NCI-H2171 (cell line): Measurements from ENCODE around the gene TRAPPC2B.
"Not testable (repeated sequence)": the region's sequence is repeated elsewhere in the genome, so short reads cannot be mapped to it uniquely, and the experiment has no call there.

Source experiments
- DNase-seq: peaks from one replicate; lab custom pipeline; 2025; lab: John Stamatoyannopoulos, UW

The TRAPPC2B gene

GRCh38 chr19:57374647-57375046 lies 11.3 kb downstream of the TRAPPC2B start:
- DNase-seq, result not testable (repeated sequence)

GRCh38 chr19:57376151-57376550 lies 12.8 kb downstream of the TRAPPC2B start:
- no peak for DNase-seq

- no peak for DNase-seq
These were observed 14.3 kb downstream of the TRAPPC2B start for GRCh38 chr19:57377498-57378146.

GRCh38 chr19:57380923-57381322 lies 17.6 kb downstream of the TRAPPC2B start:
- DNase-seq, result no peak

GRCh38 chr19:57382806-57383488 lies 19.6 kb downstream of the TRAPPC2B start:
- no peak for DNase-seq

GRCh38 chr19:57389194-57389729 lies 25.9 kb downstream of the TRAPPC2B start:
- DNase-seq, result no peak

GRCh38 chr19:57389730-57390598 lies 26.6 kb downstream of the TRAPPC2B start, which contains the start of gene ZNF548:
TSS of gene ZNF548 (plus strand) at chr19:57389854. CDS start at chr19:57390100, 246 bp downstream.
- peak; percentile 95 for DNase-seq

- no peak for DNase-seq
These were observed 32.4 kb downstream of the TRAPPC2B start for GRCh38 chr19:57395710-57396109.

- DNase-seq, result no peak
These were observed 35.5 kb downstream of the TRAPPC2B start for GRCh38 chr19:57398868-57399267.

- DNase-seq, result no peak
These were observed 40.6 kb downstream of the TRAPPC2B start for GRCh38 chr19:57403737-57404563.

- peak; percentile 13 for DNase-seq
These were observed 43.3 kb downstream of the TRAPPC2B start for GRCh38 chr19:57406516-57407123.

GRCh38 chr19:57410877-57411671 lies 47.7 kb downstream of the TRAPPC2B start, which contains the start of gene ZNF17:
TSS of gene ZNF17 (plus strand) at chr19:57411161. CDS start at chr19:57413616, 2,455 bp downstream.
- peak; percentile 92 for DNase-seq
